GM19328 (cell line): Measurements from ENCODE around the gene METTL13.

ENCODE experiments used
- ATAC-seq: cut with Tn5 transposase; IDR thresholded peaks from one replicate; pipeline ENCODE4 v1.9.1; 2021; ENCODE audit warnings: mild to moderate bottlenecking, moderate library complexity; ENCODE audit not compliant: unreplicated experiment

The METTL13 gene

DNA sequence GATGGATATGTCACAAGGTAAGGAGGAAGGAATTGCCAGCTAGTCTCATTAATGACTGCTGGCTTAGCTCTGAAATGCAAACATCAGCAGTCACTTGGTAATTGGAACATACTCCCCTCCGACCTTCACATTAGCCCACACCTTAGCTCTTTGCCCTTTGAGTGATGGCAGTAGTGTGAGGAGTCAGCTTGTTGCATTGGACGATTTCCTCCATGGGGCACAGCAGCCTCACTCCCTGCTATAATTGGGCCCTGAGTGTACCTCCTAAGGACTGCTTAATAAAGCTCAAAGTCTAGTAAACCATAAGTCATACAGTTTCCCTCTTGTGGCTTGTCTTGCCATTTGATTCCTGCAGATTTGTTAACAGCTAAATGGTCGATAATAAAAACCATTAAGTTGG is 19.4 kb downstream of the METTL13 start:
- ATAC-seq, result no peak

DNA sequence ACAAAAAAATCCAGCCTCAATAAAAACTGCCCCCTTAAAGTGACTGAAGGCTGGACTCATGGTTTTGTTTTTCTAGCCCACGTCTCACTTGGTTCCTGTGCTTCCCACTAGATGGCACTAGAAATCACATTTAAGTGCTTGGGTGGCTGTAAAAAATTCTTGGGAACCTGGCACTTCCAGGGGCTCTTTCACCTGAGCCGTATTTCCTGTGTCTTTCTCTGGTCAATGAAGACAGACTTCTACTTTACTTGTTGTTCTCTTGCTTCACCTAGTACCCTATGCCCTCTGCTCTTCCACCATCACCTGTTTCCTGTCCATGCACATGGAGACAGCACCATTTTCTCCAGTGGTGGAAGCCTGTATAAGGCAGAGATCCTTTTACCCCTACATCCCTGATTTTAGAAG is 20.0 kb downstream of the METTL13 start:
- no peak for ATAC-seq

DNA sequence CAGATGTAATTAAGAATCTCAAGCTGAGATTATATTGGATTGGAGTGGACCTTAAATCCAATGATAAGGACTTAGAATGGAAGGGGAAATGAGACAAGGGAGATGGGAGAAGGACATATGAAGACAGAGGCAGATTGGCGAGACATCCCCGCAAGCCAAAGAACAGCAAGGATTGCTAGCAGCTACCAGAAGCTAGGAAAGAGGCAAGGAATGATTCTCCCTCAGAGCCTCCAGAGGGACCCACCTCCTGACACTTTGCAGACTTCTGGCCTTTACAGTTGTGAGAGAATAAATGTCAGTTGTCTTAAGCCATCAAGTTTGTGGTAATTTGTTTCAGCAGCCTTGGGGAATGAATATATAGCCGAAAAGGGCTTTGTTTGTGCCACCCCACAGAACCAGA is 20.7 kb downstream of the METTL13 start:
- no peak for ATAC-seq

DNA sequence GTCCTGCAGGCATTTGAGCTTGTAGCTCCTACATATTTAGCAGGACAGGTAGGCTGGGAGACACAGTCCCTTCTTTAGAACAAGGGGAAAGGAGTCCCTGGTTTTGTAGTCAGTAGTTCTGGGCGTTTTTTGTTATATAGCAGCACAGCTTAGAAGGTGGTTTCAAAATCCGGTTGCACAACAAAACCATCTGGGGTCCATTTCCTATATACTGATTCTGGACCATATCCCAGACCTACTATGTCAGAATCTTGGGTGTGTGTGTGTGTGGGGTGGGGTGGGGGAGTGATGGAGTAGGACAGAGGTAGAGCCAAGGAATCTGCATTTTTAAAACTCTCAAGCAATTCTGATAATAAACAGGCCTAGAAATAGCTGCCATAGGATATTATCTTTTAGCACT is 21.6 kb downstream of the METTL13 start:
- ATAC-seq, result no peak

GRCh38 chr1:171803461-171804022 is 22.1 kb downstream of the METTL13 start:
- ATAC-seq, result no peak

DNA sequence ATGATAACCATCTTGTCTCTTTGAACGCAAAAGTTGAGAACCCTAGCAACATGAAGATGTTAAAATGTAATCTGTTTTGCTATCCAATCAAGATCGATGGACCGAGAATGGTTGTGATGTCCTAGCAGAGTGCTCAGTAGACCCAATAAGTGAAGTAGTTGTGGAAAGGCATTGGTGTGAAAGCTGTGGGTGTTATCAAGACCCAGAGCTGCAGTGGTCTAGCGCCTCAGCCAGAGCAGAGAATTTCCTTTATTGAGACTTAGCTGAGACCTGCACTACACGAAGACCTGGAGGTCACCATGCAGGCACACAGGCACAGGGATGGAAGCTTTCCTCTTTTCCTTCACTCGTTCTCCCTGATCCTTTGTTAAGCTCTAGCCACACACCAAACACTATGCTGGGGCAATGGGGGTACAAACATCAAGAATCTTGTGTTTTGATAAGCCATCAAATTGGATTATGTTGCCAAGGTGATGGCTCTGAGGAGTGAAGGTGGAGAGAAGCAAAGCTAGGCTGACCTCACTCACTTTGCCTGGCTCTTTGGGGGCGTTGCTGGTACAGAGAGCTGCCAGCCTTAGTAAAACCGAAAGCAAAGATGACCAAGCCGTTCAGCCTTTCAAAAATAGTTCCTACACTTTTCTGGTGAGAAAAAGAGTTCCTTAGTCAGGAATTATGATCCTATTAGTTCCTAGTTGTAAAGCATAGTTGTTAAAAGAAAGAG is 24.1 kb downstream of the METTL13 start:
- no peak for ATAC-seq

GRCh38 chr1:171807556-171807955 is 26.1 kb downstream of the METTL13 start:
- ATAC-seq, result no peak

DNA sequence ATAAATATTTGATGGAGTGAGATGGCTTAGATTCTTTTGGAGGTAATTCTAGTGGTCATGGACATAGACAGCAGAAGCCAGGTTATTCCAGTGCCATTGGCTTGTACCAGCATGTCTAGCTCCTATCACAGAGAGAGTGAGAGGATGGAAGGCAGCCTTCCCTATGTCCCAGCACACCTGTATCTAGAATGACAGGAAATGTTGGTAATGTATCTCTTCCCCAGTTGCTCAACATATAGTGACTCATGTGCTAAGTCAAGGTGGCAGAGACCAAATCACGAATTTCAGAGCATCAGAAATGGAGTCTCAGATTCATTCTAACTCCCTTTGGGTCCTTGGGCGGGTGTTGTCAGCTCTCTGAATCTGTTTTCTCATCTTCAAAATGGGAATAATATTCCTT is 28.4 kb downstream of the METTL13 start:
- no peak for ATAC-seq

- no peak for ATAC-seq
These were observed 30.2 kb downstream of the METTL13 start for GRCh38 chr1:171811672-171812071.

GRCh38 chr1:171814692-171815091 is 33.2 kb downstream of the METTL13 start:
- ATAC-seq, result no peak

- ATAC-seq, result no peak
These were observed 34.9 kb downstream of the METTL13 start for GRCh38 chr1:171816300-171816901.

DNA sequence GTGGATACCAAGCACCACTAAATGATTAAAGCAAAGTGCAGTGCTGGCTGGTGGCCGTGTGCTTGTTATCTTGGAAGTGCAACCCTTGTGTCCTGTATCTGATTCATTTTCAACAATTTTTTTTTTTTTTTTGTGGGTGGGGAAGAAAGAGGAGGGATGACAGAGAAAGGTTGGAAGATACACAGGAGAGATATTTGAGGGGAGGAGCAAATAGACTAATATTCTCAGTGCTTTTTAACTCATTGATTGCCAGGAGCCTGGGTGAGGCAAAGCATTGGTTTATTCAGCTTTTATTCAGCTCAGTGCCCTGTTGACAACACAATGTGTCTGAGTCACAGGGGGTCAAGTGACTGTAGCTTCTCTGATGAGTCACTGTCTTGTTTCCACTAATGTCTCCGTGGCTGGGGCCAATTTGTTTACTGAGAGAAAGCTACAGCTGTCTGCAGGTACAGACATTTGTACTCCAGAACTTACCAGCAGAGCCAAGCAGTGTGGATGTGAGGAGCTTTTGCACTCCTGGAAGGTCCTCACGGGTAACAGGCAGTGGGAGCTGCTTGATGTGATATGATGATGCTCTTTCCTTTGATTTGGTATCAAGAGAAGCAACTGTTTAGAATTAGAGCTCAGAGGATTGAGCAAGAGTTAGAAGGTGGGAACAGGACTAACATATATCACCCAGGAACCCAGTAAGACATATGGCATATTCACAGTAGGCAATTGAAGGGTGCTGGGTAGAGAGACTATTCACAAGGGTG is 36.2 kb downstream of the METTL13 start:
- ATAC-seq, result no peak

- no peak for ATAC-seq
These were observed 38.5 kb downstream of the METTL13 start for GRCh38 chr1:171819946-171820345.

DNA sequence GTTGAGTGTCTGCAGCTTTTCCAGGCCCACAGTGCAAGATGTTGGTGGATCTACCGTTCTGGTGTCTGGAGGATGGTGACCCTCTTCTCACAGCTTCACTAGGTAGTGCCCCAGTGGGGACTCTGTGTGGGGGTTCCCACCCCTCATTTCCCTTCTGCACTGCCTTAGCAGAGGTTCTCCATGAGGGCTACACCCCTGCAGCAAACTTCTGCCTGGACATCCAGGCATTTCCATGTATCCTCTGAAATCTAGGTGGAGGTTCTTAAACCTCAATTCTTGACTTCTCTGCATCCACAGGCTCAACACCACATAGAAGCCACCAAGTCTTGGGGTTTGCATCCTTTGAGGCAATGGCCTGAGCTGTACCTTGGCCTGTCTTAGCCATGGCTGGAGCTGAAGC is 45.5 kb downstream of the METTL13 start:
- no peak for ATAC-seq

DNA sequence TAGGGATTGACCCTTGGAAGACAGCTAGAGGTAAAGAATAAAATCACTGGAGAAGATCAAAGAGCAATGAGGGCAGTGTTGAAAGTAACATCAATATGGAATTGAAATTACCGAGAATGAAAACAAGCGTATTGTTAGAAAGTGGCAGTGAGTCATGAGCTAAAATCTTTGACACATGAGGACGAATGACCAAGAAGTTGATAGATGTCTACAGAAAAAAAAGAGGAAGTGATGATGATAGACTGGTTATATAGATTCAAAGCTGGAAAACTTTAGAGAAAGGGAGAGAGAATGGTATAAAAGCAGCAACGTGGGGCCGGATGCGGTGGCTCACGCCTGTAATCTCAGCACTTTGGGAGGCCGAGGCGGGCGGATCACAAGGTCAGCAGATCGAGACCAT is 47.3 kb downstream of the METTL13 start:
- no peak for ATAC-seq

- no peak for ATAC-seq
These were observed 51.8 kb downstream of the METTL13 start for GRCh38 chr1:171833091-171833825.

DNA sequence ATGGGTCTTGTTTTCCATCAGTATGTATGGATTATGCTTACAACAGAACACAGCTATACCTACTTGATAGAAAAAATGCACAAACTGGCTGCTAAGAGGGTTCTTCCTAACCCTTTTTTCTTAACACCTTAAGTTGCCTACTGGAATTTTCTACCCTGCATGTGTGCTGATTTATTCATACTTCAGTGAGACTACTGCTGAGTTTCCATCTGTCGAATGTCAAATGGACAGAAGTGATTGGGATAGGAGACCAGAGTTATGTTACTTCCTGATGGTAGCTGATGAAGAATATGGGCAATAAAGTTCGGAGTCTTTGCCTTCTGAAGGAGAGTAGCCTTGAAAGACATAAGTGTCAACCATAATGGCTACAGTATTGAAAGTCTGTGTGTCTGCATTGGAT is 53.4 kb downstream of the METTL13 start:
- no peak for ATAC-seq

GRCh38 chr1:171835891-171836290 is 54.4 kb downstream of the METTL13 start:
- ATAC-seq, result no peak

DNA sequence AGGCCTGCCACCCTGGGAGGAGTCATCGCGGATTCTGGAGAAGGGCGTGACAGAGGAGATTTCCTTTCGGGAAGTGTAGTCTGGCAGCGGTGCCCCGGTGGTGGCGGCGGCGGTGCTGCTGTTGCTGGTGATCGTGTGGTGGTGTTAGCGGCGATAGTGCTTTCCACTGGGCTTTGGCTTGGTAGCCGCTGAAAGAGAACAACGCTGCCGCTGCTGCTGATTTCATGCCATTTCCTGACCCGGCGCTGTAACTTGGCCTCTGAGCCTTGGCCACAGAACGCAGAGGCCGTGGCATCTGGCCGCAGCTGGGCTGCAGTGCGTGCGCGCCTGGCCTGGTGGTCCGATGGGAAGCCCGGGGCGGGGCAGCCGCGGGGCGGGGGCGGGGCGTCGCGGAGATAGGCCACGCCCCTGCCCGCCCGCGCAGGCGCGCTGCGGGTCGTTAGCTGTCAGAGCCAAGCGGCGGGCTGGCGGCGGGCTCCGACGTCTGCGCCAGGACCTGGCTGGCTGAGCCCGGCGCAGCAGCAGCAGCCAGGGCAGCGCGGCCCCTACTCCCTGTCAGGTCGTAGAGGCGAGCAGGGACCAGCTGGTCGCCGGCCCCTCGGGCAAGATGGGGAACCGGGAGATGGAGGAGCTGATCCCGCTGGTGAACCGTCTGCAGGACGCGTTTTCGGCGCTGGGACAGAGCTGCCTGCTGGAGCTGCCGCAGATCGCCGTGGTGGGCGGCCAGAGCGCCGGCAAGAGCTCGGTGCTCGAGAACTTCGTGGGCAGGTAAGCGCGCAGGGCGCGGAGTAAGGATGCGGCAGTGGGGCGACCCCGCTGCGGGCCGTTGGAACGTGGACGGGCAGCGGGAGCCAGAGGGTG is 59.8 kb downstream of the METTL13 start, which contains the start of gene DNM3:
TSS of gene DNM3 (plus strand) at position 449 of the 861 bp plus-strand sequence. CDS start at position 608, 159 bp downstream.
- peak; percentile 80 for ATAC-seq
